OCI-LY3 (cell line): ENCODE data around the gene CARD19.

ENCODE experiments used
- EZH2phosphoT487 ChIP-seq: fragments of 200-600 bp; shearing (Covaris generic); IDR thresholded peaks from 2 replicates; pipeline ENCODE4 v1.6.1; 2018; ENCODE audit warnings: antibody characterized with exemption, mixed run types, low read depth
- TF ChIP-seq, protein P1 (sequence below): fragments of 200-600, 300-600 bp; sonication (generic); IDR thresholded peaks from 2 replicates; pipeline ENCODE4 v1.5.1; 2014; ENCODE audit warnings: antibody characterized with exemption, low read length, low read depth

DNA sequence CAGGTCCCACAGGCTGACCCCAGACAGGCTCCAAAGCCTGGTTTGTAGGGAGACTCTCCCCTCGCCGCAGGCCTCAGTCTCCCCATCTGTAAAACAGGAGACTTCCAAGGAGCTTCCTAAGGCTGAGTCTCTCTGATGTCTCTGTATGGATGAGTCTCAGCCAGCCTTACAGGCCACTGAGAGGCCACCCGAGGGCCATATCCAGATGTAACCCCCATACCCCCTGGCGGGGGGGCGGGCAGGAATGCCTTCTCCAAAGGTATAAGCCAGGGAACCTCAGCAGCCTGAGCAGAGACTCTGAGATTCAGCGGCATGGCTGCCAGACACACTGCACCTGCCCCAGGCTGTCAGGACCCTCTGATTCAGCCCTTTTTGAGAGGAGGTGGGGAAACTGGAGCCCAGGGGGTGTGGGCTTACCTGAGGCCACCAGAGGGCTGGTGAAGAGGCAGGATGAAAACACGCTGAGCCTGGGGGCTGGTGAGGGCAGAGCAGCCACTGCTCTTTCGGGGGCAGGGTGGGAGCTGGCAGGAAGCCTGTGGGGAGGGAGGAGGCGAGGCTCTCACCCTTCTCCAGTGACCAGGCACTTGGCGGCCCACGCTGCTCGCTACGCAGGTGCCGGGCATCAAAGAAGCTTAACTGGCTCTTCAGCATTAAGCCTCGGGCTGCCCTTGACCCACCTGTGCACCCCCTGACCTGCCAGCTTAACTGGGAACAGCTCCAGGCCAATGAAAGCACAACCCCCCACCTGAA lies 43.1 kb upstream of the CARD19 start:
- TF ChIP-seq, protein P1, sequence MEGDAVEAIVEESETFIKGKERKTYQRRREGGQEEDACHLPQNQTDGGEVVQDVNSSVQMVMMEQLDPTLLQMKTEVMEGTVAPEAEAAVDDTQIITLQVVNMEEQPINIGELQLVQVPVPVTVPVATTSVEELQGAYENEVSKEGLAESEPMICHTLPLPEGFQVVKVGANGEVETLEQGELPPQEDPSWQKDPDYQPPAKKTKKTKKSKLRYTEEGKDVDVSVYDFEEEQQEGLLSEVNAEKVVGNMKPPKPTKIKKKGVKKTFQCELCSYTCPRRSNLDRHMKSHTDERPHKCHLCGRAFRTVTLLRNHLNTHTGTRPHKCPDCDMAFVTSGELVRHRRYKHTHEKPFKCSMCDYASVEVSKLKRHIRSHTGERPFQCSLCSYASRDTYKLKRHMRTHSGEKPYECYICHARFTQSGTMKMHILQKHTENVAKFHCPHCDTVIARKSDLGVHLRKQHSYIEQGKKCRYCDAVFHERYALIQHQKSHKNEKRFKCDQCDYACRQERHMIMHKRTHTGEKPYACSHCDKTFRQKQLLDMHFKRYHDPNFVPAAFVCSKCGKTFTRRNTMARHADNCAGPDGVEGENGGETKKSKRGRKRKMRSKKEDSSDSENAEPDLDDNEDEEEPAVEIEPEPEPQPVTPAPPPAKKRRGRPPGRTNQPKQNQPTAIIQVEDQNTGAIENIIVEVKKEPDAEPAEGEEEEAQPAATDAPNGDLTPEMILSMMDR, result no peak
- no peak for TF ChIP-seq EZH2phosphoT487
